Left ventricle myocardium inferior (tissue), 1 donor: ENCODE data around the gene C10orf88. TPM values are rescaled to one million over a fixed set of nuclear protein-coding genes. Genes with fewer than 3 reads are reported as not detected.

Experiments used
- total RNA-seq: library from RNA; stranded (reverse); fragmentation: NEBNext Ultra II Directional; extraction: Animal tissue kit (Norgen Biotek cat#: 25700); gene quantifications from one replicate; pipeline ENCODE4 v1.2.1, GENCODE V29; 2021
- donor health status: DM: no; HTN: yes; CAD: no; lungs with severe emphysema.

C10orf88 gene
- total RNA-seq, 1 donor from 2014 or later = 5.6 TPM

Other genes with a start within 250 kb of the C10orf88 start
- 0.16 TPM for gene CUZD1, start 108.4 kb downstream of the C10orf88 start, total RNA-seq
- 0.55 TPM for gene FAM24B, start 74.6 kb downstream of the C10orf88 start, total RNA-seq
- gene FAM24A, start 43.6 kb downstream of the C10orf88 start, total RNA-seq = not detected
- gene PSTK, start 26.2 kb upstream of the C10orf88 start, total RNA-seq = 2.1 TPM
- 12.9 TPM for gene IKZF5, start 54.6 kb upstream of the C10orf88 start, total RNA-seq
- 109 TPM for gene ACADSB, start 54.8 kb upstream of the C10orf88 start, total RNA-seq
- gene HMX3, start 181.7 kb upstream of the C10orf88 start, total RNA-seq = not detected
- not detected for gene HMX2, start 193.9 kb upstream of the C10orf88 start, total RNA-seq
- gene BUB3, start 200.2 kb upstream of the C10orf88 start, total RNA-seq = 33.5 TPM